ENCODE results near the gene TRIM2. TPM values are rescaled to one million over a fixed set of nuclear protein-coding genes. Genes with fewer than 3 reads are reported as not detected.
A peak's percentile ranks its signal among the peaks of the same experiment; 100 is the strongest.

Gene TRIM2
- total and polyA plus RNA-seq, 2 donors from 2014 or later, result 23.3 to 122 TPM

DNA sequence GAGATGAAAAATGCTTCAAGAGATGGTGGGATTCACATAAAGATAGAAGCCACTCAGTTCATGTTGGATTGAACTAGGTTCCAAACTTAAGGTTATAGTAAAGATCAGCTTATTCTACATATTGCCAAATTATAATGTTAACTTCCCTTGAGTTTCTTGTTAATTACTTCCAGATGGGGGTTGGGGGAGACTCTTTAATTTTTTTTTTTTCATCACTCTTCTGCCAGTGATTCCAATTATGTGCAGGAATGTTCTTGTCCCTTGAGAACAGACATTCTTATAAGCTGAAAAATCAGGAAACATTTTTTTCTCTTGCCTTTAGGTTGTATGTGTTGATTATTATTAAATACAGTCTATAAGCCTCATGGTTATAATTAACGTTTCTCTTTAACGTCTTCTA, 170.2 kb downstream of the TRIM2 start:
- H3K27me3 ChIP-seq (ENCODE audit: control insufficient read depth, insufficient read depth, low read length), result no peaks in the 10 kb centered on the region
- no peak for FAIRE-seq

DNA sequence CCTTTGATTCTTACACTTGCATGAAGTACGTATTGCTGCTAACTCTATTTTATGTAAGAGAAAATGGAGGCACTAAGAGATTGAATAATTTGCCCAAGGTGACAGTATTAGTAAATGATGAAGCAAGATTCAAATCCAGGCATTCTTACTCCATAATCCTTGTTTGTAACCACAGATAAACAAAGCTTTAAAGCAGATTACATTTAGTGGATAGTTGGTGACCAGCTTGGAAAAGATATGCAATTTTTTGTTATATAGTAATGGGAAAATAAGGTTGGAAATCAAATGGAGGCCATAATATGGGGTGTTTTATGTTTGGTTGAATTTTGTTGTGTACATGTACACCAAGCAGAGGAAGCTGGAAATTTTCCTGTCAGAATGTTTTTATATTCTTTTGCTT, 171.1 kb downstream of the TRIM2 start:
- Histone ChIP-seq H3K27ac (ENCODE audit: low read depth in 2 of 2, low read length in 2 of 2) (no peak overlapping the region), H3K27me3 (ENCODE audit: control insufficient read depth, insufficient read depth, low read length) (no peaks in the 10 kb centered on the region), H3K9me3 (ENCODE audit: control insufficient read depth in 2 of 3, insufficient read depth in 1 of 3, low read length in 3 of 3) (no peaks in the 10 kb centered on the region), H3K4me3 (ENCODE audit: low read length in 3 of 3) (no peak overlapping the region), H3K36me3 (ENCODE audit: control insufficient read depth in 2 of 3, insufficient read depth in 3 of 3, low read length in 3 of 3) (no peaks in the 10 kb centered on the region), H3K9ac (ENCODE audit: low read length in 3 of 3) (no peak overlapping the region), H3K4me1 (ENCODE audit: control insufficient read depth in 2 of 3, insufficient read depth in 2 of 3, low read depth in 1 of 3, low read length in 3 of 3) (no peaks in the 10 kb centered on the region)
- intact Hi-C loops (cut with DNase I), result no loop called here
- no peak for DNase-seq
- TF ChIP-seq, protein P1, sequence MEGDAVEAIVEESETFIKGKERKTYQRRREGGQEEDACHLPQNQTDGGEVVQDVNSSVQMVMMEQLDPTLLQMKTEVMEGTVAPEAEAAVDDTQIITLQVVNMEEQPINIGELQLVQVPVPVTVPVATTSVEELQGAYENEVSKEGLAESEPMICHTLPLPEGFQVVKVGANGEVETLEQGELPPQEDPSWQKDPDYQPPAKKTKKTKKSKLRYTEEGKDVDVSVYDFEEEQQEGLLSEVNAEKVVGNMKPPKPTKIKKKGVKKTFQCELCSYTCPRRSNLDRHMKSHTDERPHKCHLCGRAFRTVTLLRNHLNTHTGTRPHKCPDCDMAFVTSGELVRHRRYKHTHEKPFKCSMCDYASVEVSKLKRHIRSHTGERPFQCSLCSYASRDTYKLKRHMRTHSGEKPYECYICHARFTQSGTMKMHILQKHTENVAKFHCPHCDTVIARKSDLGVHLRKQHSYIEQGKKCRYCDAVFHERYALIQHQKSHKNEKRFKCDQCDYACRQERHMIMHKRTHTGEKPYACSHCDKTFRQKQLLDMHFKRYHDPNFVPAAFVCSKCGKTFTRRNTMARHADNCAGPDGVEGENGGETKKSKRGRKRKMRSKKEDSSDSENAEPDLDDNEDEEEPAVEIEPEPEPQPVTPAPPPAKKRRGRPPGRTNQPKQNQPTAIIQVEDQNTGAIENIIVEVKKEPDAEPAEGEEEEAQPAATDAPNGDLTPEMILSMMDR (IDR thresholded peaks at IDR 0.05; ENCODE audit: borderline replicate concordance, extremely low read depth, insufficient read depth), result no peak
- FAIRE-seq, result no peak

More for the DNA sequence above, 170.2 kb downstream of the TRIM2 start:
- H3K36me3 ChIP-seq (ENCODE audit: control insufficient read depth in 2 of 3, insufficient read depth in 3 of 3, low read length in 3 of 3), result no peaks in the 10 kb centered on the region
- no peaks in the 10 kb centered on the region for H3K9me3 ChIP-seq (ENCODE audit: control insufficient read depth in 2 of 3, insufficient read depth in 1 of 3, low read length in 3 of 3)
- DNase-seq, result no peak
- H3K9ac ChIP-seq (ENCODE audit: low read length in 3 of 3), result no peak overlapping the region
- TF ChIP-seq, protein P1 (IDR thresholded peaks at IDR 0.05; ENCODE audit: borderline replicate concordance, extremely low read depth, insufficient read depth), result no peak
- intact Hi-C loops (cut with DNase I), result no loop called here
- no peaks in the 10 kb centered on the region for H3K4me1 ChIP-seq (ENCODE audit: control insufficient read depth in 2 of 3, insufficient read depth in 2 of 3, low read depth in 1 of 3, low read length in 3 of 3)
- H3K27ac ChIP-seq (ENCODE audit: low read depth in 2 of 2, low read length in 2 of 2), result no peak overlapping the region
- no peak overlapping the region for H3K4me3 ChIP-seq (ENCODE audit: low read length in 3 of 3)

DNA sequence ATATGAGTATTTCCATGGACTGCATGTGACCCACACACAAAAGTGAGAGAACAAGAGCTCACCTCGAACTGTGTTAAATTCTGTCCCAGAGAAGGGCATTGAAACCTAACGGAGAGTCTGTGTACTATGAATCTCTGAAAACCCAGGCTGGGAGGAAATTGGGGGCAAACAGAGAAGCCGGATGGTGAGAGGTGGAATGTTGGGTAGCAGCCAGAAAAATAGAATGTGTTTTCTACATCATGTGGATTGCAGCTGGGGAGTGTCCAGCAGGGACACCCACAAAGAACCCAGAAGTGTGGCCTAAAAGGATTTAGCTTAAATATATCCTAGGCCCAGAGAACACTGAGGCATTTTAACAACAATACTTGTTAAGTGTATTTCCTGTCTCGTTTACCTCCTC, 178.9 kb downstream of the TRIM2 start:
- Histone ChIP-seq H3K27ac (ENCODE audit: low read depth in 2 of 2, low read length in 2 of 2) (no peak overlapping the region), H3K4me1 (ENCODE audit: control insufficient read depth in 2 of 3, insufficient read depth in 2 of 3, low read depth in 1 of 3, low read length in 3 of 3) (no peaks in the 10 kb centered on the region), H3K27me3 (ENCODE audit: control insufficient read depth, insufficient read depth, low read length) (no peaks in the 10 kb centered on the region), H3K9ac (ENCODE audit: low read length in 3 of 3) (no peak overlapping the region), H3K4me3 (ENCODE audit: low read length in 3 of 3) (no peak overlapping the region), H3K9me3 (ENCODE audit: control insufficient read depth in 2 of 3, insufficient read depth in 1 of 3, low read length in 3 of 3) (no peaks in the 10 kb centered on the region), H3K36me3 (ENCODE audit: control insufficient read depth in 2 of 3, insufficient read depth in 3 of 3, low read length in 3 of 3) (no peaks in the 10 kb centered on the region)
- DNase-seq, result peak in 1 of 5 donors; percentile 35
- intact Hi-C loops (cut with DNase I), result no loop called here
- no peak for FAIRE-seq
- TF ChIP-seq, protein P1 (IDR thresholded peaks at IDR 0.05; ENCODE audit: borderline replicate concordance, extremely low read depth, insufficient read depth), result no peak

DNA sequence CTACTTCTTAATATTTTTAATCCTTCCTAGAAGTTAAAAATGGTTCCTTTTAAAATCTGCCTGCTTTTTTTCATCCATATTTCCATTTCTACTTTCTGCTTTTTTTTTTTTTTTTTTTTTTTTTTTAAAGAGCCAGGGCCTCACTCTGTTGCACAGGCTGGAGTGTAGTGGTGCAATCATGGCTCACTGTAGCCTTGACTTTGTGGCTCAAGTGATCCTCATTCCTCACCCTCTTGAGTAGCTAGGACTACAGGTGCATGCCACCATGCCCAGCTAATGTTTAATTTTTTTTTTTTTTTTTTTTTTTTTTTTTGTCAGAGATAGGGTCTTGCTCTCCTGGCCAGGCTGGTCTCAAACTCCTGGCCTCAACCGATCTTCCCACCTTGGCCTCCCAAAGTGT, 179.9 kb downstream of the TRIM2 start:
- DNase-seq (no peak), FAIRE-seq (no peak)
- H3K9me3 ChIP-seq (ENCODE audit: control insufficient read depth in 2 of 3, insufficient read depth in 1 of 3, low read length in 3 of 3), result no peaks in the 10 kb centered on the region
- no peak overlapping the region for H3K4me3 ChIP-seq (ENCODE audit: low read length in 3 of 3)
- TF ChIP-seq, protein P1 (IDR thresholded peaks at IDR 0.05; ENCODE audit: borderline replicate concordance, extremely low read depth, insufficient read depth), result no peak
- H3K27me3 ChIP-seq (ENCODE audit: control insufficient read depth, insufficient read depth, low read length), result no peaks in the 10 kb centered on the region
- intact Hi-C loops (cut with DNase I), result no loop called here
- H3K36me3 ChIP-seq (ENCODE audit: control insufficient read depth in 2 of 3, insufficient read depth in 3 of 3, low read length in 3 of 3), result no peaks in the 10 kb centered on the region
- H3K9ac ChIP-seq (ENCODE audit: low read length in 3 of 3), result no peak overlapping the region
- no peak overlapping the region for H3K27ac ChIP-seq (ENCODE audit: low read depth in 2 of 2, low read length in 2 of 2)
- no peaks in the 10 kb centered on the region for H3K4me1 ChIP-seq (ENCODE audit: control insufficient read depth in 2 of 3, insufficient read depth in 2 of 3, low read depth in 1 of 3, low read length in 3 of 3)

Data from kidney (tissue), 14 donors.